ENCODE measurements around the gene IGFN1. TPM values are rescaled to one million over a fixed set of nuclear protein-coding genes. Genes with fewer than 3 reads are reported as not detected.

The IGFN1 gene
- total and polyA plus RNA-seq, 10 of the 15 experiments (the other 5 are each of a cell fraction or from before 2014, with no cell fraction given), result not detected

GRCh38 chr1:201260648-201261311 lies 70.2 kb downstream of the IGFN1 start:
- ChIA-PET CTCF (no interaction called here), SMC1A (ENCODE audit: uncharacterized antibody, unreplicated experiment) (no interaction called here), POLR2A (no interaction called here), RAD21 (ENCODE audit: unreplicated experiment) (no interaction called here)
- no TSS peak for BruUV-seq (replicated peaks)
- FAIRE-seq (no peak), ATAC-seq (no peak), DNase-seq (ENCODE audit: low read depth, low spot score) (no peak)
- in situ Hi-C loops (cut with MboI) (no loop called here), intact Hi-C loops (cut with micrococcal nuclease; ENCODE audit: unreplicated experiment) (no loop called here)
- H3K27ac ChIP-seq (ENCODE audit: control insufficient read depth, insufficient read depth), result no peak overlapping the region
- H3K4me3 ChIP-seq, result no peak overlapping the region
- no peak overlapping the region for H3K4me2 ChIP-seq (ENCODE audit: control insufficient read depth, insufficient read depth)
- no peaks in the 10 kb centered on the region for H4K20me1 ChIP-seq (ENCODE audit: control insufficient read depth, insufficient read depth)
- no peaks in the 10 kb centered on the region for H3K79me2 ChIP-seq (ENCODE audit: control insufficient read depth, insufficient read depth, low read length)
- H2AFZ ChIP-seq (ENCODE audit: control insufficient read depth, low read depth, low read length), result no peak overlapping the region
- no peak overlapping the region for H3K9ac ChIP-seq (ENCODE audit: control insufficient read depth, insufficient read depth, low read length)
- no peaks in the 10 kb centered on the region for H3K36me3 ChIP-seq (ENCODE audit: control insufficient read depth in 2 of 2, insufficient read depth in 2 of 2, low read length in 1 of 2)
- 47% methylated on average over 8 of the region's 8 CpGs for WGBS (ENCODE audit: insufficient coverage, insufficient replicate concordance, low lambda C conversion rate, missing lambda C conversion rate)
- H3K4me1 ChIP-seq (ENCODE audit: control insufficient read depth, insufficient read depth, low read length), result no peaks in the 10 kb centered on the region
- peaks cover 0 to 2% of the 10 kb centered on the region in 2 experiments; a peak in 2 of 4 replicates for H3K27me3 ChIP-seq (replicated peaks in 1 of 2; ENCODE audit: control insufficient read depth in 2 of 2, insufficient read depth in 2 of 2, low read length in 1 of 2)
- H3K9me3 ChIP-seq (replicated peaks; ENCODE audit: control insufficient read depth, insufficient read depth, low read length), result no peaks in the 10 kb centered on the region
- TF ChIP-seq BRCA1 (IDR thresholded peaks at IDR 0.05; ENCODE audit: low read depth, low read length), result no peak
- no peak for TF ChIP-seq EED (IDR thresholded peaks at IDR 0.05; ENCODE audit: low read depth)
- no peak for TF ChIP-seq MXI1 (IDR thresholded peaks at IDR 0.05; ENCODE audit: low read depth, low read length)
- no peak for TF ChIP-seq RELB (IDR thresholded peaks at IDR 0.05; ENCODE audit: low read depth)
- no peak for TF ChIP-seq ZBTB11 (CRISPR knock-in tag; IDR thresholded peaks at IDR 0.05)
- TF ChIP-seq SMAD5 (IDR thresholded peaks at IDR 0.05; ENCODE audit: low read depth), result no peak
- TF ChIP-seq RFX5 (IDR thresholded peaks at IDR 0.05; ENCODE audit: low read depth, low read length), result no peak
- TF ChIP-seq BCL11A (IDR thresholded peaks at IDR 0.05; ENCODE audit: low read depth, low read length), result no peak
- TF ChIP-seq ELK1 (IDR thresholded peaks at IDR 0.05; ENCODE audit: low read depth, low read length), result no peak
- TF ChIP-seq HSF1 (IDR thresholded peaks at IDR 0.05; ENCODE audit: low read depth, low read length), result no peak
- TF ChIP-seq PBX3 (IDR thresholded peaks at IDR 0.05; ENCODE audit: insufficient replicate concordance, low read depth, low read length), result no peak
- no peak for TF ChIP-seq NFYA (IDR thresholded peaks at IDR 0.05; ENCODE audit: borderline replicate concordance, low read depth, low read length)
- no peak for TF ChIP-seq PAX5 (IDR thresholded peaks at IDR 0.05; ENCODE audit: borderline replicate concordance, low read depth, low read length)
- TF ChIP-seq RCOR1 (conservative IDR thresholded peaks at IDR 0.05; ENCODE audit: low read depth, low read length), result no peak
- TF ChIP-seq BACH1 (IDR thresholded peaks at IDR 0.05; ENCODE audit: borderline replicate concordance), result no peak
- no peak for TF ChIP-seq JUNB (IDR thresholded peaks at IDR 0.05)

All from GM12878 (cell line).